Coronary artery (tissue), 2 donors: Measurements from ENCODE around the gene RUFY4.
"Not testable (repeated sequence)": the region's sequence is repeated elsewhere in the genome, so short reads cannot be mapped to it uniquely, and the experiment has no call there.

ENCODE experiments used
- DNase-seq: peaks from one replicate; pipeline ENCODE4 v3.0.0-alpha.2; 2017; ENCODE audit warnings: low spot score
- H3K27ac ChIP-seq, 2 donors: fragments of 200-600 bp; sonication (generic); one replicate each; pipeline ENCODE4 v1.5.1; 2016 to 2019
- H3K4me3 ChIP-seq: fragments of 200-600 bp; sonication (generic); 2 replicates; pipeline ENCODE4 v1.5.1; 2016; ENCODE audit warnings: mild to moderate bottlenecking, moderate library complexity
- TF ChIP-seq, protein P1 (sequence below): fragments of 200-600 bp; sonication (generic); IDR thresholded peaks from one replicate; pipeline ENCODE4 v1.5.1; 2019; ENCODE audit warnings: antibody characterized with exemption

Gene RUFY4

DNA sequence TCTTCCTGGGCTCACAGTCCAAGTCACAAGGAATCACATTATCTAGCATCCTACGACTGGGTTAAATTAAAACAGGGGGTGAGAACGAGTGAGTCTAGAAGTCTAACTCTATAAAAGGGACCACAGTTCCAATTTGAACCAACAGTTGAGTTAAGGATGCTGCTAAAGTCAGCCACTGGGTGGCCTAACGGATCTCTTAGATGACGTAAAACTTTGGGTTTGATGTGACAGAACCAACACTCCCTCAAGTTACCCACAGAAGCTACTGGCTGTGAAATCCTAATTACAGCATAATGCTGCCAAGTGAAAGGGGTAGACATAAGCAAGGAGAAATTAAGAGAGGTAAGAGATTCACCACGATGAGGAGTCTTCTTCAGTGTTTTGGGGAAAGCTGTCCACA, 32.7 kb upstream of the RUFY4 start:
- TF ChIP-seq, protein P1, sequence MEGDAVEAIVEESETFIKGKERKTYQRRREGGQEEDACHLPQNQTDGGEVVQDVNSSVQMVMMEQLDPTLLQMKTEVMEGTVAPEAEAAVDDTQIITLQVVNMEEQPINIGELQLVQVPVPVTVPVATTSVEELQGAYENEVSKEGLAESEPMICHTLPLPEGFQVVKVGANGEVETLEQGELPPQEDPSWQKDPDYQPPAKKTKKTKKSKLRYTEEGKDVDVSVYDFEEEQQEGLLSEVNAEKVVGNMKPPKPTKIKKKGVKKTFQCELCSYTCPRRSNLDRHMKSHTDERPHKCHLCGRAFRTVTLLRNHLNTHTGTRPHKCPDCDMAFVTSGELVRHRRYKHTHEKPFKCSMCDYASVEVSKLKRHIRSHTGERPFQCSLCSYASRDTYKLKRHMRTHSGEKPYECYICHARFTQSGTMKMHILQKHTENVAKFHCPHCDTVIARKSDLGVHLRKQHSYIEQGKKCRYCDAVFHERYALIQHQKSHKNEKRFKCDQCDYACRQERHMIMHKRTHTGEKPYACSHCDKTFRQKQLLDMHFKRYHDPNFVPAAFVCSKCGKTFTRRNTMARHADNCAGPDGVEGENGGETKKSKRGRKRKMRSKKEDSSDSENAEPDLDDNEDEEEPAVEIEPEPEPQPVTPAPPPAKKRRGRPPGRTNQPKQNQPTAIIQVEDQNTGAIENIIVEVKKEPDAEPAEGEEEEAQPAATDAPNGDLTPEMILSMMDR, result no peak
- DNase-seq, result no peak
- no peak overlapping the region for H3K4me3 ChIP-seq
- H3K27ac ChIP-seq, result no peak overlapping the region

DNA sequence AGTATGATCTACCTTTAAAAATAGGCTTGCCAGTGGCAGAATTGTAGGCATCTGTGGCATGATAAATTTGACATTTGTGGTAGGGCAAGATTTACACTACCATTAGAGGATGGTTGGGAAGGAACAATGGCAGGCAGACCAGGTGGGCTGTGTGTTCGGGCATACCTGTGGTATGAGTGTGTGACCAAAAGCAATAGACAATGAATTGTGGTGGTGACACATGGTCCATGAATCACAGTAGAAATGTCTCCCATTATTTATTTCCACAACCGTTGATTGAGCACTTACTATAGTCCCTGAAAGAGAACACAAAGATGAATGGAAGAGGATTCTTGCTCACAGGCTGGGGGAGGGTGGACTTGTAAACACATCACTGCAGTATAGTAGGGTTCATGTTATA, 29.9 kb upstream of the RUFY4 start:
- TF ChIP-seq, protein P1, result no peak
- Histone ChIP-seq H3K27ac (no peak overlapping the region), H3K4me3 (no peak overlapping the region)
- DNase-seq, result no peak

DNA sequence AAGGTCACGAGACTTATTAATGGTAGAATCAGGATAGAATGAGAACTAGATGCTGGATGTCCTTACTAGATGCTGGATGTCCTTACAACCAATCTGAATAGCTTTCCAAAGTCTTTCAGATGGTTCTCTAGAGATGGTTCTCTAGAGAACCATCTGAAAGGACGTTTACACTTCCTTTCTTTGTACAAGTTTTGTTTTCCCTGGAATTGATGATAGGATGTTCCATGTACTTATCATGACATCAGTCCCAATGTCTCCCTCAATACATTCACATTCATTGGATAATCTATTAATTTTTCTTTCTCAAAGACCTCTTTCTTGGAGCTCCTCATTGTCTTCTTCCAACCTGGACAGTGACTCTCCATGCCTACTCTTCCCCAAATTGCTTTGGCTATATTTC, 28.2 kb upstream of the RUFY4 start:
- TF ChIP-seq, protein P1, result no peak
- H3K27ac ChIP-seq, result no peak overlapping the region
- DNase-seq, result no peak
- no peak overlapping the region for H3K4me3 ChIP-seq

DNA sequence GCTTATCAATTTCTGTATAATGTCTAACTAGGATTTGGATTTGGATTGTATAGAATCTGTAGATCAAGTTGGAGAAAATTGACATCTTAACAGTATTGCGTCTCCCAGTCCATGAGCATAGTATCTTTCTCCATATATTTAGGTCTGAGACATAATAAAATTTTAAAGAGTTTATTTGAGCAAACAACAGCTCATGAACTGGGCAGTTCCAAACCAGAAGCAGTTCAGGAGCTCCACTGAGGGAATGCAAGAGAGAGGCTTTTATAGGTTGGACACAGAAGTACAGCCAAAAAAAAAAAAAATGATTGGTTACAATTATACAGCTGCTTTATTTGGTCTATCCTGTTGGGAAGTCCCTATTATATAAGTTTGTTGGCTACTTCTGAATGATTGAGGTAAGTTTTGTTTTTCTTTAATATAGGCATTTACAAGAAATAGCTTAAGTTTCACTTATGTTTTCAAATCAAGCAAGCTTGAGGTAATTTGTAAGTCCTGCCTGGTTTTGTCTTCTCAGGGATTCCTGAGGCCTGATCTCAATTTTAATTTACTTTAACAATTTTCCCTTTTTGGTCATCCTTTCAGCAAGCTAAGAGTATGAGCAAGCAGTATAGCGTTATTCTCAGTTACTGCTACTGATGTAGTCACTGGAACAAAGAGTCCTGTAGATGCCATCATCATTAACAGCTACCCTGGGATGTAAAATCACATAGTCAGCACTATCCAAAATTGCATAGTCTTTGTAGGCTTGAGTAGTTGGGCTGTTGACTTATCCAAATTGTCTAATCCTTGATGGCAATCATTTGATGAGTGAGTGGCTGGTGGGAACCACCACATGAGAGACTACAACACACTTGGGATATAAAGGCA, 27.5 kb upstream of the RUFY4 start:
- no peak for DNase-seq
- Histone ChIP-seq H3K27ac (no peak overlapping the region), H3K4me3 (no peak overlapping the region)
- TF ChIP-seq, protein P1, result no peak

DNA sequence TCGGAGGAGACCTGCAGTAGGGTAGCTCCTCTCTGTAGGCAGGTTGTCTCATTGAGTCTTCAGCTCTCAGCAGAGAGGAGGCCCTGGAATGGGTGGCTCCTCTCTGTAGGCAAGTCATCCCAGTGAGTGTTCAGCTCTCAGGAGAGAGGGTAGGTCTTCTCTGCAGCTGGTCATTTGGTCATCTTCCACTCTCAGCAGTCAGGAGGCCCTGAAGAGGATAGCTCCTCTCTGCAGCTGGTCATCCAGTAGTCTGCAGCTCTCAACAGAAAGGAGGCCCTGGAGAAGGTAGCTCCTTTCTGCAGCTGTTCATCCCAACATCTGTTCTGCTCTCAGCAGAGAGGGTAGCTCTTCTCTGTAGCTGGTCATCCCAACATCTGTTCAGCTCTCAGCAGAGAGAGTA, 26.0 kb upstream of the RUFY4 start:
- DNase-seq, result peak; percentile 57
- Histone ChIP-seq H3K27ac (no peak overlapping the region), H3K4me3 (no peak overlapping the region)
- TF ChIP-seq, protein P1, result no peak

DNA sequence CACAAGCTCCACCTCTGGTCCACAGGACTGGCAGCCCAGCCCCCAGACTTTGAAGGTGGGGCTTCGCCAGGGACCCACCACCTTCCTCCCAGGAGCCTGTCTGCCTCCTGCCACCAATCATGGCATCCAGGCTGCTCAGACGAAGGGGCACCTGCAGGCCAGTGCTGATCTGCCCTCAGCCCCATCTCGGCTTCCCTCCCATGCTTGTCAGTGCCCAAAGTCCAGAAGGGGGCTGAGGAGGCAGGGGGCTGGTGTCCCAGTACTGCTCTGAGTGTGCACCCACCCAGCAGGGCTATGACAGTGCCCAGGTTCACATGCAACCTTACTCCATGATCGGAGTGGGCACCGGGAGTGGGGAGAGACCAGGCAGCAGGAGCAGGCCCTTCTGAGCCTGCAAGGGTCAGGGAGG, 25.3 kb upstream of the RUFY4 start:
- peak; percentile 56 for DNase-seq
- H3K27ac ChIP-seq, result no peak overlapping the region
- TF ChIP-seq, protein P1, result no peak
- H3K4me3 ChIP-seq, result no peak overlapping the region

DNA sequence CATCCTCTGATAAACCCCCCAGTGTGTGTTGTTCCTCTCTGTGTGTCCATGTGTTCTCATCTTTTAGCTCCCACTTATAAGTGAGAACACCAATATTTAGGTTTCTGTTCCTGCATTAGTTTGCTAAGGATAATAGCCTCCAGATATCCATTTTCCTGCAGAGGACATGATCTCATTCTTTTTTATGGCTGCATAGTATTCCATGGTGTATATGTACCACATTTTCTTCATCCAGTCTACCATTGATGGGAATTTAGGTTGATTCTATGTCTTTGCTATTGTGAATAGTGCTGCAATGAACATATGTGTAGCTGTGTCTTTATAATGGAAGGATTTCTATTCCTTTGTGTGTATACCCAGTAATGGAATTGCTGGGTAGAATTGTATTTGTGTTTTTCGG, 24.5 kb upstream of the RUFY4 start:
- H3K4me3 ChIP-seq, H3K27ac ChIP-seq, DNase-seq: not testable (repeated sequence)
